WTC11 (cell line): ENCODE measurements around the gene HOXA5. TPM values are rescaled to one million over a fixed set of nuclear protein-coding genes. Genes with fewer than 3 reads are reported as not detected.

Source experiments
- ATAC-seq: fragments of 200-7000 bp; cut with Tn5 transposase; 2 replicates; pipeline ENCODE4 v1.10.0; 2021; ENCODE audit warnings: mild to moderate bottlenecking, moderate library complexity
- CTCF ChIA-PET: fragments of 300-600 bp; sonication (Branson Sonifier 250); formaldehyde crosslinking; loops from one replicate; lab custom pipeline; 2021; ENCODE audit warnings: antibody characterized with exemption; lab: Charles Lee
- POLR2A ChIA-PET: fragments of 350-600 bp; sonication (Branson Sonifier 250); formaldehyde crosslinking; loops from one replicate; lab custom pipeline; 2021; ENCODE audit warnings: antibody characterized with exemption; lab: Charles Lee
- DNase-seq: peaks from one replicate; pipeline ENCODE4 v3.0.0; 2021; ENCODE audit warnings: low spot score
- H3K27ac Mint-ChIP-seq: 2 replicates; pipeline ENCODE4 v1.8.0; 2021; ENCODE audit warnings: mixed read lengths
- H3K27me3 Mint-ChIP-seq: 2 replicates; pipeline ENCODE4 v1.8.0; 2021; ENCODE audit warnings: low read depth, mild to moderate bottlenecking, moderate library complexity, mixed read lengths
- H3K36me3 Mint-ChIP-seq: 2 replicates; pipeline ENCODE4 v1.8.0; 2021; ENCODE audit warnings: mixed read lengths
- H3K4me1 Mint-ChIP-seq: 2 replicates; pipeline ENCODE4 v1.8.0; 2022; ENCODE audit warnings: mixed read lengths
- H3K4me3 Mint-ChIP-seq: 2 replicates; pipeline ENCODE4 v1.8.0; 2021; ENCODE audit warnings: mild to moderate bottlenecking, moderate library complexity, mixed read lengths
- H3K9me3 Mint-ChIP-seq: 2 replicates; pipeline ENCODE4 v1.8.0; 2021; ENCODE audit warnings: mixed read lengths
- CBFB ChIP-seq: sonication (generic); formaldehyde crosslinking; IDR thresholded peaks from 2 replicates; pipeline ENCODE4 v1.8.1; 2022; ENCODE audit warnings: mild to moderate bottlenecking, low read depth, missing genetic modification reagents
- CREB1 ChIP-seq: sonication (generic); formaldehyde crosslinking; IDR thresholded peaks from 2 replicates; pipeline ENCODE4 v1.8.0; 2023; ENCODE audit warnings: mild to moderate bottlenecking, missing genetic modification reagents
- CREM ChIP-seq: sonication (generic); formaldehyde crosslinking; IDR thresholded peaks from 2 replicates; pipeline ENCODE4 v1.8.1; 2022; ENCODE audit warnings: mild to moderate bottlenecking, missing genetic modification reagents, moderate library complexity
- KAT7 ChIP-seq: sonication (generic); formaldehyde crosslinking; IDR thresholded peaks from 2 replicates; pipeline ENCODE4 v1.8.1; 2023; ENCODE audit warnings: missing genetic modification reagents, mild to moderate bottlenecking, borderline replicate concordance
- MXD4 ChIP-seq: fragments of 250-450 bp; sonication (Bioruptor Pico); IDR thresholded peaks from 2 replicates; pipeline ENCODE4 v1.8.0; 2021; ENCODE audit warnings: mild to moderate bottlenecking, moderate library complexity, borderline replicate concordance
- TCF7 ChIP-seq: sonication (generic); formaldehyde crosslinking; IDR thresholded peaks from 2 replicates; pipeline ENCODE4 v1.8.0; 2022; ENCODE audit warnings: mild to moderate bottlenecking, low read depth, missing genetic modification reagents, moderate library complexity
- ZNF138 ChIP-seq: sonication (generic); formaldehyde crosslinking; conservative IDR thresholded peaks from 2 replicates; pipeline ENCODE4 v1.8.1; 2022; ENCODE audit warnings: mild to moderate bottlenecking, moderate library complexity, missing genetic modification reagents
- ZNF317 ChIP-seq: sonication (generic); formaldehyde crosslinking; IDR thresholded peaks from 2 replicates; pipeline ENCODE4 v1.8.1; 2023; ENCODE audit warnings: low read depth, mild to moderate bottlenecking, moderate library complexity, missing genetic modification reagents, borderline replicate concordance
- ZNF671 ChIP-seq: fragments of 250-450 bp; sonication (Bioruptor Pico); IDR thresholded peaks from 2 replicates; pipeline ENCODE4 v1.8.0; 2021; ENCODE audit warnings: mild to moderate bottlenecking
- total RNA-seq: library from RNA; stranded (reverse); gene quantifications from 3 replicates; pipeline ENCODE4 v1.2.3, GENCODE V29; 2021
- TF ChIP-seq, protein P1 (sequence below): fragments of 250-450 bp; sonication (Bioruptor Pico); IDR thresholded peaks from 2 replicates; pipeline ENCODE4 v1.9.0; 2021; ENCODE audit warnings: moderate library complexity, mild to moderate bottlenecking, inconsistent platforms, borderline replicate concordance
- TF ChIP-seq, protein P2 (sequence below): sonication (generic); formaldehyde crosslinking; IDR thresholded peaks from 2 replicates; pipeline ENCODE4 v1.8.1; 2023; ENCODE audit warnings: mild to moderate bottlenecking, missing genetic modification reagents
- TF ChIP-seq, protein P3 (sequence below): fragments of 250-450 bp; sonication (Bioruptor Pico); IDR thresholded peaks from 2 replicates; pipeline ENCODE4 v1.9.0; 2021; ENCODE audit warnings: mild to moderate bottlenecking, borderline replicate concordance
- TF ChIP-seq, protein P4 (sequence below): sonication (generic); formaldehyde crosslinking; IDR thresholded peaks from 2 replicates; pipeline ENCODE4 v1.8.0; 2023; ENCODE audit warnings: missing genetic modification reagents, mild to moderate bottlenecking, borderline replicate concordance
- TF ChIP-seq, protein P5 (sequence below): sonication (generic); formaldehyde crosslinking; IDR thresholded peaks from 2 replicates; pipeline ENCODE4 v1.8.1; 2023; ENCODE audit warnings: mild to moderate bottlenecking, missing genetic modification reagents, moderate library complexity
- TF ChIP-seq, protein P6 (sequence below): fragments of 200-600 bp; IDR thresholded peaks from 2 replicates; pipeline ENCODE4 v1.8.0; 2022; ENCODE audit warnings: antibody characterized with exemption

Gene HOXA5
- total RNA-seq, 1 experiment from 2014 or later, result not detected

DNA sequence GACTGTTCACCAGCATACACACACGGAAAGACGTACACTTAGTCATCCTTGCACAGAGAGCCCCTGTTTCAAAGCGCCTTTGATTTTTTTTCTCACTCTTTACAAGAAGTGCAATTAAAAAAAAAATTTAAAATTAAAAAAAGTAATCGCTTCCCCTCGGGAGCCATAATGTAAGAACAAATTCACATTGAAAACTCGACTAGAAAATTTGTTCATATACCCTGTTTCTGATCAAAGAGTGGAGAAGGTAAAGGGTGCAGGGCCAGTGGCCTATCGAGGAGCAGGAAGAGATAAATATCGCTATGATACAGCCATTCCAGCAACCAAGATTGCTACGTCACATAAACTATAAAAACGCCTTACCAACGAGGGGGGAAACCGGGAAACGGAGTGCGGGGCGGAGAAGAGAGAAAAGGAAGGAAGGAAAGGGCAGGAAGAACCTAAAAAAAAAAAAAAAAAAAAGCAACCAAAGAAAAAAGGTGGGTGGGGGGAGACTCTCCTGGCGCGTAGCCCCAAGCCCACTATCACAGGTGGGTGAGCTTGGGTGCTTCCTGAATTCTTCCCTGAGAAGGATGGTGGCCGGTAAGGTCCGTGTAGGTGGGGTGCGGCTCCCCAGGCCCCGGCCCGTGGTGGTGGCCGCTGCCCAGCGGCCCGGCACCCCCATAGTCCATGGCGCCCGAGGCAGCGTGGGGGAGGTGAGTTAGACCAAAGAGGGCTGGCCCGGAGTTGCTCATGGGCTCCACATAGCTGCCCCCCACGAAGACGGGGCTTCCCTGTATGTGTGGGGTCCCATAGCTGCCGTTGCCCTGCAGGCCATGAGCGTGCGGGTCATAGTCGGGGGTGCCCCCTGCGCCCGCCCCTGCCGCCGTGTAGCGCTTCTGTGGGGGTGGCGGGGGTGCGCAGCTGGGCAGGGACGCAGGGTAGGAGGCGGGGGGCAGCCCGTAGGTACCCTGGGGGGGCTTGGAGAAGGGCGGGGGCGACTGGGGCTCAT is 35.8 kb downstream of the HOXA5 start:
- TF ChIP-seq, protein P1, sequence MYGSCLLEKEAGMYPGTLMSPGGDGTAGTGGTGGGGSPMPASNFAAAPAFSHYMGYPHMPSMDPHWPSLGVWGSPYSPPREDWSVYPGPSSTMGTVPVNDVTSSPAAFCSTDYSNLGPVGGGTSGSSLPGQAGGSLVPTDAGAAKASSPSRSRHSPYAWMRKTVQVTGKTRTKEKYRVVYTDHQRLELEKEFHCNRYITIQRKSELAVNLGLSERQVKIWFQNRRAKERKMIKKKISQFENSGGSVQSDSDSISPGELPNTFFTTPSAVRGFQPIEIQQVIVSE, result no peak
- no peak for TF ChIP-seq KAT7 (CRISPR knock-in tag)
- TF ChIP-seq, protein P2, sequence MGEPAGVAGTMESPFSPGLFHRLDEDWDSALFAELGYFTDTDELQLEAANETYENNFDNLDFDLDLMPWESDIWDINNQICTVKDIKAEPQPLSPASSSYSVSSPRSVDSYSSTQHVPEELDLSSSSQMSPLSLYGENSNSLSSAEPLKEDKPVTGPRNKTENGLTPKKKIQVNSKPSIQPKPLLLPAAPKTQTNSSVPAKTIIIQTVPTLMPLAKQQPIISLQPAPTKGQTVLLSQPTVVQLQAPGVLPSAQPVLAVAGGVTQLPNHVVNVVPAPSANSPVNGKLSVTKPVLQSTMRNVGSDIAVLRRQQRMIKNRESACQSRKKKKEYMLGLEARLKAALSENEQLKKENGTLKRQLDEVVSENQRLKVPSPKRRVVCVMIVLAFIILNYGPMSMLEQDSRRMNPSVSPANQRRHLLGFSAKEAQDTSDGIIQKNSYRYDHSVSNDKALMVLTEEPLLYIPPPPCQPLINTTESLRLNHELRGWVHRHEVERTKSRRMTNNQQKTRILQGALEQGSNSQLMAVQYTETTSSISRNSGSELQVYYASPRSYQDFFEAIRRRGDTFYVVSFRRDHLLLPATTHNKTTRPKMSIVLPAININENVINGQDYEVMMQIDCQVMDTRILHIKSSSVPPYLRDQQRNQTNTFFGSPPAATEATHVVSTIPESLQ (CRISPR knock-in tag), result no peak
- TF ChIP-seq ZNF317, result no peak
- no peak for TF ChIP-seq CBFB
- TF ChIP-seq ZNF138 (CRISPR knock-in tag), result no peak
- Mint-ChIP-seq H3K4me3 (peak overlapping the region; percentile 63), H3K27me3 (peaks cover 100% of the 10 kb centered on the region), H3K27ac (no peak overlapping the region), H3K36me3 (no peaks in the 10 kb centered on the region; the same call in 1 of the 2 replicates), H3K9me3 (no peaks in the 10 kb centered on the region), H3K4me1 (peaks cover 27% of the 10 kb centered on the region)
- POLR2A ChIA-PET, result interaction anchor here (0.9 kb wide), 1 partner anchor 9 kb away, joined by 3 read pairs; no protein-coding TSS in a partner anchor
- no peak for DNase-seq
- no peak for ATAC-seq
- CTCF ChIA-PET, result interaction anchor here (0.6 to 1.9 kb wide), 3 partner anchors 9 to 68 kb away, joined by 4 read pairs; no protein-coding TSS in a partner anchor

DNA sequence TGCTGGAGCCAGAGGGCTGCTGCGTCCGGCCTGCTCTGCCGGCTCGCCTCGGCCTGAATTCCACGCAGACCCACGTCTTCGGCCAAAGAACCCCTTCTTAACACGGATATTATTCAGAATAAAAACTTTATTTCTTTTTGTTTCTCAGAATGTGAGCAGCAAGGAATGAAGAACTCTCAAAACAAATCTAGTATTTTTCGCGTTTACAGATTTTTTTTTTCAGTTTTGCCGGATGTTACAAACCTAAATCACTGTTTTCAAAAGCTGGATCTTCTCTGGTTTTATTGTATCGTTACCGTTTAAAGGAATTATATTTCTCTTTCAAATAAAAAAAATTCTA is 36.6 kb downstream of the HOXA5 start:
- no peak overlapping the region for H3K4me3 Mint-ChIP-seq
- CTCF ChIA-PET, result interaction anchor here (1.6 to 2.0 kb wide), 3 partner anchors 37 to 73 kb away, joined by 6 to 7 read pairs (median 7); partner anchors contain the start of gene HOXA5
- POLR2A ChIA-PET, result no interaction called here
- TF ChIP-seq, protein P3, sequence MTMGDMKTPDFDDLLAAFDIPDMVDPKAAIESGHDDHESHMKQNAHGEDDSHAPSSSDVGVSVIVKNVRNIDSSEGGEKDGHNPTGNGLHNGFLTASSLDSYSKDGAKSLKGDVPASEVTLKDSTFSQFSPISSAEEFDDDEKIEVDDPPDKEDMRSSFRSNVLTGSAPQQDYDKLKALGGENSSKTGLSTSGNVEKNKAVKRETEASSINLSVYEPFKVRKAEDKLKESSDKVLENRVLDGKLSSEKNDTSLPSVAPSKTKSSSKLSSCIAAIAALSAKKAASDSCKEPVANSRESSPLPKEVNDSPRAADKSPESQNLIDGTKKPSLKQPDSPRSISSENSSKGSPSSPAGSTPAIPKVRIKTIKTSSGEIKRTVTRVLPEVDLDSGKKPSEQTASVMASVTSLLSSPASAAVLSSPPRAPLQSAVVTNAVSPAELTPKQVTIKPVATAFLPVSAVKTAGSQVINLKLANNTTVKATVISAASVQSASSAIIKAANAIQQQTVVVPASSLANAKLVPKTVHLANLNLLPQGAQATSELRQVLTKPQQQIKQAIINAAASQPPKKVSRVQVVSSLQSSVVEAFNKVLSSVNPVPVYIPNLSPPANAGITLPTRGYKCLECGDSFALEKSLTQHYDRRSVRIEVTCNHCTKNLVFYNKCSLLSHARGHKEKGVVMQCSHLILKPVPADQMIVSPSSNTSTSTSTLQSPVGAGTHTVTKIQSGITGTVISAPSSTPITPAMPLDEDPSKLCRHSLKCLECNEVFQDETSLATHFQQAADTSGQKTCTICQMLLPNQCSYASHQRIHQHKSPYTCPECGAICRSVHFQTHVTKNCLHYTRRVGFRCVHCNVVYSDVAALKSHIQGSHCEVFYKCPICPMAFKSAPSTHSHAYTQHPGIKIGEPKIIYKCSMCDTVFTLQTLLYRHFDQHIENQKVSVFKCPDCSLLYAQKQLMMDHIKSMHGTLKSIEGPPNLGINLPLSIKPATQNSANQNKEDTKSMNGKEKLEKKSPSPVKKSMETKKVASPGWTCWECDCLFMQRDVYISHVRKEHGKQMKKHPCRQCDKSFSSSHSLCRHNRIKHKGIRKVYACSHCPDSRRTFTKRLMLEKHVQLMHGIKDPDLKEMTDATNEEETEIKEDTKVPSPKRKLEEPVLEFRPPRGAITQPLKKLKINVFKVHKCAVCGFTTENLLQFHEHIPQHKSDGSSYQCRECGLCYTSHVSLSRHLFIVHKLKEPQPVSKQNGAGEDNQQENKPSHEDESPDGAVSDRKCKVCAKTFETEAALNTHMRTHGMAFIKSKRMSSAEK, result no peak
- TF ChIP-seq MXD4 (CRISPR knock-in tag) (no peak), ZNF671 (CRISPR knock-in tag) (no peak), TCF7 (CRISPR knock-in tag) (no peak), CREB1 (CRISPR knock-in tag) (no peak), CREM (CRISPR knock-in tag) (no peak)
- TF ChIP-seq, protein P4, sequence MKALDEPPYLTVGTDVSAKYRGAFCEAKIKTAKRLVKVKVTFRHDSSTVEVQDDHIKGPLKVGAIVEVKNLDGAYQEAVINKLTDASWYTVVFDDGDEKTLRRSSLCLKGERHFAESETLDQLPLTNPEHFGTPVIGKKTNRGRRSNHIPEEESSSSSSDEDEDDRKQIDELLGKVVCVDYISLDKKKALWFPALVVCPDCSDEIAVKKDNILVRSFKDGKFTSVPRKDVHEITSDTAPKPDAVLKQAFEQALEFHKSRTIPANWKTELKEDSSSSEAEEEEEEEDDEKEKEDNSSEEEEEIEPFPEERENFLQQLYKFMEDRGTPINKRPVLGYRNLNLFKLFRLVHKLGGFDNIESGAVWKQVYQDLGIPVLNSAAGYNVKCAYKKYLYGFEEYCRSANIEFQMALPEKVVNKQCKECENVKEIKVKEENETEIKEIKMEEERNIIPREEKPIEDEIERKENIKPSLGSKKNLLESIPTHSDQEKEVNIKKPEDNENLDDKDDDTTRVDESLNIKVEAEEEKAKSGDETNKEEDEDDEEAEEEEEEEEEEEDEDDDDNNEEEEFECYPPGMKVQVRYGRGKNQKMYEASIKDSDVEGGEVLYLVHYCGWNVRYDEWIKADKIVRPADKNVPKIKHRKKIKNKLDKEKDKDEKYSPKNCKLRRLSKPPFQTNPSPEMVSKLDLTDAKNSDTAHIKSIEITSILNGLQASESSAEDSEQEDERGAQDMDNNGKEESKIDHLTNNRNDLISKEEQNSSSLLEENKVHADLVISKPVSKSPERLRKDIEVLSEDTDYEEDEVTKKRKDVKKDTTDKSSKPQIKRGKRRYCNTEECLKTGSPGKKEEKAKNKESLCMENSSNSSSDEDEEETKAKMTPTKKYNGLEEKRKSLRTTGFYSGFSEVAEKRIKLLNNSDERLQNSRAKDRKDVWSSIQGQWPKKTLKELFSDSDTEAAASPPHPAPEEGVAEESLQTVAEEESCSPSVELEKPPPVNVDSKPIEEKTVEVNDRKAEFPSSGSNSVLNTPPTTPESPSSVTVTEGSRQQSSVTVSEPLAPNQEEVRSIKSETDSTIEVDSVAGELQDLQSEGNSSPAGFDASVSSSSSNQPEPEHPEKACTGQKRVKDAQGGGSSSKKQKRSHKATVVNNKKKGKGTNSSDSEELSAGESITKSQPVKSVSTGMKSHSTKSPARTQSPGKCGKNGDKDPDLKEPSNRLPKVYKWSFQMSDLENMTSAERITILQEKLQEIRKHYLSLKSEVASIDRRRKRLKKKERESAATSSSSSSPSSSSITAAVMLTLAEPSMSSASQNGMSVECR (CRISPR knock-in tag), result no peak
- TF ChIP-seq, protein P5, sequence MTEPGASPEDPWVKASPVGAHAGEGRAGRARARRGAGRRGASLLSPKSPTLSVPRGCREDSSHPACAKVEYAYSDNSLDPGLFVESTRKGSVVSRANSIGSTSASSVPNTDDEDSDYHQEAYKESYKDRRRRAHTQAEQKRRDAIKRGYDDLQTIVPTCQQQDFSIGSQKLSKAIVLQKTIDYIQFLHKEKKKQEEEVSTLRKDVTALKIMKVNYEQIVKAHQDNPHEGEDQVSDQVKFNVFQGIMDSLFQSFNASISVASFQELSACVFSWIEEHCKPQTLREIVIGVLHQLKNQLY (CRISPR knock-in tag), result no peak
- TF ChIP-seq, protein P6, sequence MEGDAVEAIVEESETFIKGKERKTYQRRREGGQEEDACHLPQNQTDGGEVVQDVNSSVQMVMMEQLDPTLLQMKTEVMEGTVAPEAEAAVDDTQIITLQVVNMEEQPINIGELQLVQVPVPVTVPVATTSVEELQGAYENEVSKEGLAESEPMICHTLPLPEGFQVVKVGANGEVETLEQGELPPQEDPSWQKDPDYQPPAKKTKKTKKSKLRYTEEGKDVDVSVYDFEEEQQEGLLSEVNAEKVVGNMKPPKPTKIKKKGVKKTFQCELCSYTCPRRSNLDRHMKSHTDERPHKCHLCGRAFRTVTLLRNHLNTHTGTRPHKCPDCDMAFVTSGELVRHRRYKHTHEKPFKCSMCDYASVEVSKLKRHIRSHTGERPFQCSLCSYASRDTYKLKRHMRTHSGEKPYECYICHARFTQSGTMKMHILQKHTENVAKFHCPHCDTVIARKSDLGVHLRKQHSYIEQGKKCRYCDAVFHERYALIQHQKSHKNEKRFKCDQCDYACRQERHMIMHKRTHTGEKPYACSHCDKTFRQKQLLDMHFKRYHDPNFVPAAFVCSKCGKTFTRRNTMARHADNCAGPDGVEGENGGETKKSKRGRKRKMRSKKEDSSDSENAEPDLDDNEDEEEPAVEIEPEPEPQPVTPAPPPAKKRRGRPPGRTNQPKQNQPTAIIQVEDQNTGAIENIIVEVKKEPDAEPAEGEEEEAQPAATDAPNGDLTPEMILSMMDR, result no peak

More for the DNA sequence above, 36.6 kb downstream of the HOXA5 start:
- no peak for DNase-seq
- no peaks in the 10 kb centered on the region; the same call in 1 of the 2 replicates for H3K36me3 Mint-ChIP-seq
- peaks cover 100% of the 10 kb centered on the region for H3K27me3 Mint-ChIP-seq
- H3K4me1 Mint-ChIP-seq, result peaks cover 27% of the 10 kb centered on the region
- ATAC-seq, result no peak
- H3K9me3 Mint-ChIP-seq, result no peaks in the 10 kb centered on the region
- no peak overlapping the region for H3K27ac Mint-ChIP-seq
